KMS-11 (cell line): Measurements from ENCODE around the gene CNOT10.
"Not testable (repeated sequence)": the region's sequence is repeated elsewhere in the genome, so short reads cannot be mapped to it uniquely, and the experiment has no call there.

Source experiments
- H2AFZ ChIP-seq: fragments of 200-600 bp; sonication (generic); 2 replicates; pipeline ENCODE4 v1.6.1; 2016; ENCODE audit warnings: antibody characterized with exemption, mixed run types, low read depth
- H3K27ac ChIP-seq: fragments of 200-600 bp; sonication (generic); 2 replicates; pipeline ENCODE4 v1.6.1; 2016; ENCODE audit warnings: mild to moderate bottlenecking, mixed run types
- H3K27me3 ChIP-seq: fragments of 200-600 bp; sonication (generic); 2 replicates; pipeline ENCODE4 v1.6.1; 2017; ENCODE audit warnings: mild to moderate bottlenecking, low read depth, mixed run types, moderate library complexity; ENCODE audit not compliant: insufficient read depth
- H3K36me3 ChIP-seq: fragments of 200-600 bp; sonication (generic); 2 replicates; pipeline ENCODE4 v1.6.1; 2017; ENCODE audit warnings: mild to moderate bottlenecking, mixed run types; ENCODE audit not compliant: insufficient read depth
- H3K4me1 ChIP-seq: fragments of 200-600 bp; sonication (generic); 2 replicates; pipeline ENCODE4 v1.6.1; 2016; ENCODE audit warnings: mild to moderate bottlenecking, low read depth, mixed run types; ENCODE audit not compliant: poor library complexity, severe bottlenecking
- H3K4me2 ChIP-seq: fragments of 200-600 bp; sonication (generic); 2 replicates; pipeline ENCODE4 v1.7.0; 2016; ENCODE audit warnings: mild to moderate bottlenecking, mixed run types
- H3K4me3 ChIP-seq: fragments of 200-600 bp; sonication (generic); IDR thresholded peaks from 2 replicates; pipeline ENCODE4 v1.6.1; 2017; ENCODE audit warnings: low read depth, low read length, mixed read lengths; ENCODE audit not compliant: insufficient read depth
- H3K79me2 ChIP-seq: fragments of 200-600 bp; sonication (generic); 2 replicates; pipeline ENCODE4 v1.6.1; 2016; ENCODE audit warnings: low read depth, mixed run types; ENCODE audit not compliant: insufficient read depth
- H3K9ac ChIP-seq: fragments of 200-600 bp; sonication (generic); 2 replicates; pipeline ENCODE4 v1.6.1; 2016; ENCODE audit warnings: mild to moderate bottlenecking, mixed run types
- H4K20me1 ChIP-seq: fragments of 200-600 bp; sonication (generic); 2 replicates; pipeline ENCODE4 v1.6.1; 2016; ENCODE audit warnings: mild to moderate bottlenecking, mixed run types; ENCODE audit not compliant: insufficient read depth
- TF ChIP-seq, protein P1 (sequence below): fragments of 200-600 bp; sonication (generic); conservative IDR thresholded peaks from 2 replicates; pipeline ENCODE4 v1.6.1; 2017; ENCODE audit warnings: low read depth, mild to moderate bottlenecking, antibody characterized with exemption, low read length, moderate library complexity, mixed read lengths

CNOT10 gene

GRCh38 chr3:32791833-32792232 lies 106.8 kb downstream of the CNOT10 start:
- no peaks in the 10 kb centered on the region for H3K27me3 ChIP-seq
- no peak overlapping the region for H3K4me3 ChIP-seq
- H3K79me2 ChIP-seq = no peaks in the 10 kb centered on the region
- no peak overlapping the region for H3K27ac ChIP-seq
- H3K4me2 ChIP-seq = no peak overlapping the region
- H2AFZ ChIP-seq = no peak overlapping the region
- H3K9ac ChIP-seq = no peak overlapping the region
- H4K20me1 ChIP-seq = no peaks in the 10 kb centered on the region
- no peaks in the 10 kb centered on the region for H3K36me3 ChIP-seq
- no peaks in the 10 kb centered on the region for H3K4me1 ChIP-seq
- TF ChIP-seq, protein P1, sequence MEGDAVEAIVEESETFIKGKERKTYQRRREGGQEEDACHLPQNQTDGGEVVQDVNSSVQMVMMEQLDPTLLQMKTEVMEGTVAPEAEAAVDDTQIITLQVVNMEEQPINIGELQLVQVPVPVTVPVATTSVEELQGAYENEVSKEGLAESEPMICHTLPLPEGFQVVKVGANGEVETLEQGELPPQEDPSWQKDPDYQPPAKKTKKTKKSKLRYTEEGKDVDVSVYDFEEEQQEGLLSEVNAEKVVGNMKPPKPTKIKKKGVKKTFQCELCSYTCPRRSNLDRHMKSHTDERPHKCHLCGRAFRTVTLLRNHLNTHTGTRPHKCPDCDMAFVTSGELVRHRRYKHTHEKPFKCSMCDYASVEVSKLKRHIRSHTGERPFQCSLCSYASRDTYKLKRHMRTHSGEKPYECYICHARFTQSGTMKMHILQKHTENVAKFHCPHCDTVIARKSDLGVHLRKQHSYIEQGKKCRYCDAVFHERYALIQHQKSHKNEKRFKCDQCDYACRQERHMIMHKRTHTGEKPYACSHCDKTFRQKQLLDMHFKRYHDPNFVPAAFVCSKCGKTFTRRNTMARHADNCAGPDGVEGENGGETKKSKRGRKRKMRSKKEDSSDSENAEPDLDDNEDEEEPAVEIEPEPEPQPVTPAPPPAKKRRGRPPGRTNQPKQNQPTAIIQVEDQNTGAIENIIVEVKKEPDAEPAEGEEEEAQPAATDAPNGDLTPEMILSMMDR = no peak

DNA sequence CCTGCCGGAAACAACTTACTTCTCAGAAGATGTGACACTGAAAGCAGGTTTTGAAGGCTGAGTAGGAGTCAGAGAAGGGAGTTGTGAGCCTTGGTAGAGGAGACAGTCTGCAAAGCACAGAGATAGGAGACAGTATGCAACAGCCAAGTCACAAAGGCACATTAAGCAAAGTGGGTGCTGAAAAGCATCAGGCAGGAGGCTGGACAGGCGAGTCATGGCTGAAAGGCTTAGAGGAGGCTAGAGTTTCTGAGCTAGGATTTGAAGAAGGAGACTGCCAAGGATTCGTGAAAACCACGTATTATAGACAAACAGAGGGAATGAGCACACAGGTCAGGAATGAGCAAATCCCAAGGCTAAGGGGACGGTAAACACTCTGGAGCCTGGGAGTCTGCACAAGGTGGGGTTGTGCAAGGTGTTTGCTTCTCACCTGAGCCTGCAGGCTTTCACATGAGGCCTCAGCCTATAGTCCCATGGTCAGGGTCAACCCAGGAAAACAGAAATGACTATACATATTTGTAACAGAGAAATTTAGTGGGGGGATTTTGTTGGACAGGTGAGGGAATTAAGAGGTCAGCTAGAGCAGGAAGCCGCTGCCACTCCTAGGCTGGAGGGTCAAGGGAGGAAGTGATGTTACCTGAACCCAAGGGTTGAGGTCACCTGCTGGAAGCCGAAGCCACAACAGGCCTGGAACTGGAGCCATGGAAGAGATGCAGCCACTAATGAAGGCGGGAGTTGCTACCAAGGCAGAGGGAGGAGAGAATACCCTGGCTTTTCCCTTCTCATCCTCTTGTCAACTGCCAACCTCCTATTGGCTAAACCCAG lies 109.7 kb downstream of the CNOT10 start:
- Histone ChIP-seq H2AFZ (no peak overlapping the region), H3K79me2 (no peaks in the 10 kb centered on the region), H3K9ac (no peak overlapping the region), H3K36me3 (no peaks in the 10 kb centered on the region), H3K4me3 (no peak overlapping the region), H3K4me1 (no peaks in the 10 kb centered on the region), H3K27me3 (no peaks in the 10 kb centered on the region), H3K4me2 (no peak overlapping the region), H3K27ac (no peak overlapping the region), H4K20me1 (no peaks in the 10 kb centered on the region)
- TF ChIP-seq, protein P1 = no peak

DNA sequence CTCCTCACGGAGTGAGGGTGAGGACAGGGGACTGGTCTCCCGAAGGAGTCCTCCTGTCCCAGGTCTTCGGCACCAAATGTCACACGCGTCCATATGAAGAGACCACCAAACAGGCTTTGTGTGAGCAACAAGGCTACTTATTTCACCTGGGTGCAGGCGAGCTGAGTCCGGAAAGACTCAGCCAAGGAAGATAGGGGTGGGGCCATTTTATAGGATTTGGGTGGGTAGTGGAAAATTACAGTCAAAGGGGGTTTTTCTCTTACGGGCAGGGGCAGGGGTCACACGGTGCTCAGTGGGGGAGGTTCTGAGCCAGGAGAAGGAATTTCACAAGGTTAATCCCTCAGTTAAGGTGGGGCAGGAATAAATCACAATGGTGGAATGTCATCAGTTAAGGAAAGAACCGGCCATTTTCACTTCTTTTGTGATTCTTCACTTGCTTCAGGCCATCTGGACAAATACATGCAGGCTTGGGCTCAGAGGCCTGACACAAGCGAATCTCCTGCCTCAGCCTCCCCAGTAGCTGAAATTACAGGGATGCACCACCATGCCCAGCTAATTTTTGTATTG lies 111.5 kb downstream of the CNOT10 start:
- not testable (repeated sequence) for H3K27me3 ChIP-seq, H3K79me2 ChIP-seq, H4K20me1 ChIP-seq, H2AFZ ChIP-seq, H3K4me2 ChIP-seq, H3K4me1 ChIP-seq, H3K9ac ChIP-seq, H3K27ac ChIP-seq, H3K36me3 ChIP-seq, H3K4me3 ChIP-seq

- Histone ChIP-seq H3K9ac (no peak overlapping the region), H3K36me3 (no peaks in the 10 kb centered on the region), H3K4me2 (no peak overlapping the region), H2AFZ (no peak overlapping the region), H4K20me1 (no peaks in the 10 kb centered on the region), H3K4me3 (no peak overlapping the region), H3K27ac (no peak overlapping the region), H3K27me3 (no peaks in the 10 kb centered on the region), H3K4me1 (no peaks in the 10 kb centered on the region), H3K79me2 (no peaks in the 10 kb centered on the region)
- TF ChIP-seq, protein P1 = no peak
These were observed 112.8 kb downstream of the CNOT10 start for GRCh38 chr3:32797776-32798175.

GRCh38 chr3:32801440-32801839 lies 116.5 kb downstream of the CNOT10 start:
- not testable (repeated sequence) for H3K79me2 ChIP-seq, H3K9ac ChIP-seq, H3K36me3 ChIP-seq, H3K27ac ChIP-seq, H2AFZ ChIP-seq, H3K4me2 ChIP-seq, H4K20me1 ChIP-seq, H3K4me3 ChIP-seq, H3K27me3 ChIP-seq, H3K4me1 ChIP-seq
